ENCODE results near the gene FOXN1.

GRCh38 chr17:28548417-28549130 lies 42.4 kb downstream of the FOXN1 start:
- TF ChIP-seq, protein P1, sequence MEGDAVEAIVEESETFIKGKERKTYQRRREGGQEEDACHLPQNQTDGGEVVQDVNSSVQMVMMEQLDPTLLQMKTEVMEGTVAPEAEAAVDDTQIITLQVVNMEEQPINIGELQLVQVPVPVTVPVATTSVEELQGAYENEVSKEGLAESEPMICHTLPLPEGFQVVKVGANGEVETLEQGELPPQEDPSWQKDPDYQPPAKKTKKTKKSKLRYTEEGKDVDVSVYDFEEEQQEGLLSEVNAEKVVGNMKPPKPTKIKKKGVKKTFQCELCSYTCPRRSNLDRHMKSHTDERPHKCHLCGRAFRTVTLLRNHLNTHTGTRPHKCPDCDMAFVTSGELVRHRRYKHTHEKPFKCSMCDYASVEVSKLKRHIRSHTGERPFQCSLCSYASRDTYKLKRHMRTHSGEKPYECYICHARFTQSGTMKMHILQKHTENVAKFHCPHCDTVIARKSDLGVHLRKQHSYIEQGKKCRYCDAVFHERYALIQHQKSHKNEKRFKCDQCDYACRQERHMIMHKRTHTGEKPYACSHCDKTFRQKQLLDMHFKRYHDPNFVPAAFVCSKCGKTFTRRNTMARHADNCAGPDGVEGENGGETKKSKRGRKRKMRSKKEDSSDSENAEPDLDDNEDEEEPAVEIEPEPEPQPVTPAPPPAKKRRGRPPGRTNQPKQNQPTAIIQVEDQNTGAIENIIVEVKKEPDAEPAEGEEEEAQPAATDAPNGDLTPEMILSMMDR (IDR thresholded peaks at IDR 0.05; ENCODE audit: low read depth, low read length) = no peak
- no peak for TF ChIP-seq POLR2A (IDR thresholded peaks at IDR 0.05; ENCODE audit: extremely low read depth, insufficient read length)
- TF ChIP-seq, protein P2, sequence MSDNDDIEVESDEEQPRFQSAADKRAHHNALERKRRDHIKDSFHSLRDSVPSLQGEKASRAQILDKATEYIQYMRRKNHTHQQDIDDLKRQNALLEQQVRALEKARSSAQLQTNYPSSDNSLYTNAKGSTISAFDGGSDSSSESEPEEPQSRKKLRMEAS (IDR thresholded peaks at IDR 0.05; ENCODE audit: low read depth, low read length) = no peak

Measured in NB4 (cell line).